Heart right ventricle (tissue), 16 donors: ENCODE results near the gene SLC2A5. TPM values are rescaled to one million over a fixed set of nuclear protein-coding genes. Genes with fewer than 3 reads are reported as not detected.

Experiments
- ATAC-seq, 8 donors: fragments of 200-7000 bp; cut with Tn5 transposase; one replicate each; pipeline ENCODE4 v1.9.1; 2020; ENCODE audit warnings: mild to moderate bottlenecking in 8 of 8, moderate library complexity in 8 of 8, moderate number of reproducible peaks in 1 of 8
- DNase-seq, 2 donors: peaks; one replicate each; pipeline ENCODE4 v3.0.0-alpha.2; 2020
- H3K27ac ChIP-seq, 10 donors: fragments of 200-600 bp; sonication (generic) in 2 of 10; one replicate each; pipeline versions ENCODE4 v1.5.0 to v1.8.0; 2020 to 2022; ENCODE audit warnings: mild to moderate bottlenecking in 3 of 10
- H3K27me3 ChIP-seq, 7 donors: fragments of 200-600 bp; one replicate each; pipeline ENCODE4 v1.8.0; 2021 to 2022; ENCODE audit warnings: mild to moderate bottlenecking in 2 of 7
- H3K36me3 ChIP-seq, 9 donors: fragments of 200-600 bp; sonication (generic) in 1 of 9; one replicate each; pipeline versions ENCODE4 v1.5.0 to v1.8.0; 2020 to 2022; ENCODE audit warnings: mild to moderate bottlenecking in 2 of 9
- H3K4me1 ChIP-seq, 9 donors: fragments of 200-600 bp; sonication (generic) in 1 of 9; one replicate each; pipeline versions ENCODE4 v1.5.0 to v1.8.0; 2020 to 2022; ENCODE audit warnings: mild to moderate bottlenecking in 4 of 9
- H3K4me3 ChIP-seq, 10 donors: fragments of 200-600 bp; sonication (generic) in 2 of 10; one replicate each; pipeline versions ENCODE4 v1.5.0 to v1.8.0; 2020 to 2022; ENCODE audit warnings: mild to moderate bottlenecking in 7 of 10, moderate library complexity in 2 of 10
- H3K9me3 ChIP-seq, 11 donors: fragments of 200-600 bp in 10 of 11; sonication (generic) in 2 of 11; one replicate each; pipeline versions ENCODE4 v1.5.0 to v1.8.0; 2013 to 2022; ENCODE audit warnings: mild to moderate bottlenecking in 2 of 11, control low read depth in 1 of 11, moderate library complexity in 1 of 11
- WGBS, 2 donors: extraction: QIAGEN DNeasy Blood & Tissue Kit; methylation state at CpG; one replicate each; pipeline ENCODE4 v1.1.7; 2013; ENCODE audit warnings: inconsistent platforms in 1 of 2; 5-methylcytosine and 5-hydroxymethylcytosine counted together
- intact Hi-C, 10 donors: fragments of 100-400 bp; cut with DNase I; formaldehyde crosslinking; loops; one replicate each; pipeline versions ENCODE4 v1.11.1 to v1.14.2; 2022
- polyA plus RNA-seq, 2 donors: library from polyadenylated mRNA; stranded (reverse); fragments of 200-250 nt; gene quantifications; one replicate each; pipeline ENCODE4 v1.2.3, GENCODE V29; 2013
- total RNA-seq, 10 donors: library from RNA; stranded (reverse); fragmentation: NEBNext Ultra II Directional in 3 of 10; extraction: Animal tissue kit (Norgen Biotek cat#: 25700) in 3 of 10; gene quantifications; one replicate each; pipeline versions ENCODE4 v1.2.1 to v1.2.4, GENCODE V29; 2021 to 2023
- TF ChIP-seq, protein P1 (sequence below), 9 donors: fragments of 200-600 bp; sonication (generic) in 2 of 9; IDR thresholded peaks; one replicate each; pipeline versions ENCODE4 v1.5.0 to v1.8.0; 2021 to 2022; ENCODE audit warnings: antibody characterized with exemption in 9 of 9, mild to moderate bottlenecking in 5 of 9, moderate library complexity in 1 of 9
- donor health status: Arrhythmogenic right ventricular cardiomyopathy.
- donor health status: ischemic (EF 13 %, LVEDD 7.1; RV severe dilation, severe dysfunction).
- donor health status: healthy with polysubstance abuse.
- donor health status: DM: no; HTN: yes; CAD: no.
- donor health status: DM: no; HTN: no; CAD: no.
- donor health status: ischemic (EF 25% LVEDD 6.9; RV normal size, moderate dysfunction).
- donor health status: ischemic (EF 25% LVEDD 5.7; RV mildly dilated, moderate dysfunction).
- donor health status: healthy.
- donor health status: DM: yes; HTN: yes; CAD: no.
- donor health status: Ischemic cardiomyopathy.
- donor health status: ischemic (EF 35%, LVEDD 5.7; RV mildly dilated, moderate dysfunction).
- donor health status: nonischemic (EF 11% LVEDD 7.7; RV severe dilation, severe dysfunction).
- donor health status: DM: yes; HTN: yes; CAD: no.
- donor health status: PGD.
- donor health status: ischemic (EF 29% LVEDD 5.4; RV normal size, mild dysfunction).
- donor health status: nonischemic (EF 23%, LVEDD 6.1; RV moderate dilation, normal function).

The SLC2A5 gene
- total and polyA plus RNA-seq, 12 donors, result 0.39 to 15.6 (median 3.8) TPM

DNA sequence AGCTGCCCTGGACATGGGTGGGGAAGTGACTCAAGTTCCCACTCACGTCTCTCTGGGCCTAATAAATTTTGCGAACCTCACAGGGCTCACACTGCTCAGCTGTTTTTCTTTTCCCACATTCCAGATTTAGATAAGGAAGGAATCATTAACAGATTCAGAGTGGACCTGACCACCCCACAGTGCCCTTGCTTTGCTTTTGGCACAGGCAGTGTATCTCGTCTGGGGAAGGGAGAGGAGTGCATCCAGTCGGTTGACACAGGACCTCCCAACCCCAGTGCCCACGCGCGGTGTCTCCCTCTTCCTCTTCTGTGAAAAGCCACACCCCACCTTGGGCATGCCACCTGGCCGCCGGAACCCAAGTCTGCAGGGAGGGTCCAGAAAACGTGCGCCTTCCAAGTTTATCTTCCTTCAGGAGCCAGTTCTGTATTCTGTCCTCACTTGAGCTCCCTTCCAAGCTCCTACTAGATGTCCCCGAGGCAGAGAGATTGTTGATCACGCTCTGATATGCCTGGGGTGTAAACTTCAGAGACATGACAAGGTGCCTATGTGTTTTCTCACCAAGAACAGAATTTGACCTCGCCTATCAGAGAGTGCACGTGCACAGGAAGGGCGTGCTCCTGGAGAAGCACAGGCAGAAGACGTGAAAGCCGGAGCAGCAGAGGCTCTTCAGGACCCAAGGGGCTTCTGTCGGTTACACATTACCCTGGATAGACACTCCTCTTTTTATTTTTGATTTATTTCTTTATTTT, 9.5 kb upstream of the SLC2A5 start:
- intact Hi-C loops, result no loop called here
- Histone ChIP-seq H3K27me3 (no peaks in the 10 kb centered on the region), H3K27ac (peak overlapping the region in 1 of 10 donors; percentile 43), H3K4me1 (peaks cover 0 to 58% (median 0%) of the 10 kb centered on the region in 9 donors), H3K9me3 (no peaks in the 10 kb centered on the region), H3K4me3 (no peak overlapping the region), H3K36me3 (no peaks in the 10 kb centered on the region)
- ATAC-seq (peak in 1 of 8 donors; percentile 17), DNase-seq (no peak)
- TF ChIP-seq, protein P1, sequence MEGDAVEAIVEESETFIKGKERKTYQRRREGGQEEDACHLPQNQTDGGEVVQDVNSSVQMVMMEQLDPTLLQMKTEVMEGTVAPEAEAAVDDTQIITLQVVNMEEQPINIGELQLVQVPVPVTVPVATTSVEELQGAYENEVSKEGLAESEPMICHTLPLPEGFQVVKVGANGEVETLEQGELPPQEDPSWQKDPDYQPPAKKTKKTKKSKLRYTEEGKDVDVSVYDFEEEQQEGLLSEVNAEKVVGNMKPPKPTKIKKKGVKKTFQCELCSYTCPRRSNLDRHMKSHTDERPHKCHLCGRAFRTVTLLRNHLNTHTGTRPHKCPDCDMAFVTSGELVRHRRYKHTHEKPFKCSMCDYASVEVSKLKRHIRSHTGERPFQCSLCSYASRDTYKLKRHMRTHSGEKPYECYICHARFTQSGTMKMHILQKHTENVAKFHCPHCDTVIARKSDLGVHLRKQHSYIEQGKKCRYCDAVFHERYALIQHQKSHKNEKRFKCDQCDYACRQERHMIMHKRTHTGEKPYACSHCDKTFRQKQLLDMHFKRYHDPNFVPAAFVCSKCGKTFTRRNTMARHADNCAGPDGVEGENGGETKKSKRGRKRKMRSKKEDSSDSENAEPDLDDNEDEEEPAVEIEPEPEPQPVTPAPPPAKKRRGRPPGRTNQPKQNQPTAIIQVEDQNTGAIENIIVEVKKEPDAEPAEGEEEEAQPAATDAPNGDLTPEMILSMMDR (IDR thresholded peaks at IDR 0.05), result no peak
- 68 to 79% methylated on average over 19 of the region's 19 CpGs for WGBS, 2 donors

DNA sequence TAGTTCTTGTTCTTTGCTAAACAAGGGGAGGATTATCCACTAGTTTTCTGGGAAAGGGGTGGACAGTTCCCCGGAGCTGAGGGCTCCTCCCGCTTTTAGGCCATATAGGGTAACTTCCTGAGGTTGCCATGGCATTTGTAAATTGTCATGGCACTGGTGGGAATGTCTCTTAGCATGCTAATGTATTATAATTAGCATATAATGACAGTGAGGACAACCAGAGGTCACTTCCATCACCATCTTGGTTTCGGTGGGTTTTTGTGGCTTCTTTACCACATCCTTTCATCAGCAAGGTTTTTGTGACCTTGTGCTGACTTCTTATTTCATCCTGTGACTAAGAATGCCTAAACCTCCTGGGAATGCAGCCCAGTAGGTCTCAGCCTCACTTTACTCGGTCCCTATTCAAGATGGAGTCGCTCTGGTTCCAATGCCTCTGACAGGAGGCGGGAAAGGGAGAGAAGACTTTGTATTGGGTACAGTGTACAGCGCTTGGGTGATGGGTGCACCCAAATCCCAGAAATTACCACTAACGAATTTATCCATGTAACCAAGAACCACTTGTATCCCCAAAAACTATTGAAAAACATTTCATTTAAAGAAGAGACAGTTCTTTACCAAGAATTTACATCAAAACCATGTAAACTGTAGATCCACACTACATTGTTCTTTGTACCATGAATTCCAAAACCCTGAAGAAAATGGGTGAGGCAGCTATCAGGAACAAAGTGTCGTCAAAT, 8.7 kb upstream of the SLC2A5 start:
- ATAC-seq, result no peak
- DNase-seq, result no peak
- Histone ChIP-seq H3K36me3 (no peaks in the 10 kb centered on the region), H3K27ac (peak overlapping the region in 1 of 10 donors; percentile 43), H3K9me3 (no peaks in the 10 kb centered on the region), H3K4me3 (no peak overlapping the region), H3K4me1 (peaks cover 0 to 57% (median 0%) of the 10 kb centered on the region in 9 donors), H3K27me3 (no peaks in the 10 kb centered on the region)
- 80 to 86% methylated on average over 9 of the region's 9 CpGs for WGBS, 2 donors
- TF ChIP-seq, protein P1 (IDR thresholded peaks at IDR 0.05), result no peak
- intact Hi-C loops, result no loop called here

DNA sequence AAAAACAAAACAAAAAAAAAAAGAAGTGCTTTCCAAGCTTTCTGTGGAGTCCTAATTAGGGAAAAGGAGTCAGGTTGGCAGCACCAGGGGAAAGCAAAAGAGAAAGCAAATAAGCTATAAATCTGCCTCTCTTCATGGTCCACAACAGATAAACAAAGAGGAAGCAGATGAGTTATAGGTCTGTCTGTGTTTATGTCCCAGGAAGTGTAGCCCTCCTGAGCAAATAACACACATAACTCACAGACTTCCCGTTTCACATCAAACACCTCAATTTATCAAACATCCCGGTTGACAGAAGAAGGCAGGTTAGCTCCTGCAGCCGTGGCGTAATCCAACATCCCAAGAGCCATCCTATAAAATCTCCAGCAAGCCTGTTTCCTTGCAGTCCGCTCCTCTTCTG, 5.6 kb upstream of the SLC2A5 start:
- Histone ChIP-seq H3K4me3 (no peak overlapping the region), H3K27ac (peak overlapping the region in 1 of 10 donors; percentile 20), H3K4me1 (peaks cover 0 to 51% (median 3%) of the 10 kb centered on the region in 9 donors), H3K36me3 (no peaks in the 10 kb centered on the region), H3K9me3 (no peaks in the 10 kb centered on the region), H3K27me3 (no peaks in the 10 kb centered on the region)
- ATAC-seq (no peak), DNase-seq (no peak)
- intact Hi-C loops, result no loop called here
- WGBS, 2 donors, result 64 to 78% methylated on average over 5 of the region's 5 CpGs
- TF ChIP-seq, protein P1 (IDR thresholded peaks at IDR 0.05), result no peak

DNA sequence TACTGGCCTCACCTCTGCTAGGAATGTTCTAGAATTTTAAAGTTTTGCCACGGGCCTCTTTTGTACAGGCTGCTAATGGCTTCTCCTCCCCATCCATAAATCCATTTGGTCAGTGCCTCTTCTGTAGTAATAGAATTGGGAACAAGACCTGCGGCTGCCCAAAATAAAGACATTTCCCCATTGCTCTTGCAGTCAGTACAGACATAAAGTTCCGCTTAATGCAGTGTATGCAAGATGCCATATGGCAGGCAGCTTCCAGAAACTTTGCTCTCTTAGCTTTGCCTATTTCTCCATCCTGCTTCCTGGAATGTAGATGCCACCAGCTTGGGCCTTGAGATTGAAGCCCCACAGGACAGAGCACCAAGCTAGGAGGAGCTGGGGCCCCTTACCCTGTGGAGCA, 3.7 kb upstream of the SLC2A5 start:
- Histone ChIP-seq H3K4me1 (peaks cover 0 to 58% (median 19%) of the 10 kb centered on the region in 9 donors), H3K36me3 (no peaks in the 10 kb centered on the region), H3K27me3 (no peaks in the 10 kb centered on the region), H3K27ac (no peak overlapping the region), H3K9me3 (no peaks in the 10 kb centered on the region), H3K4me3 (no peak overlapping the region)
- no peak for ATAC-seq
- intact Hi-C loops, result no loop called here
- DNase-seq, result no peak
- TF ChIP-seq, protein P1 (IDR thresholded peaks at IDR 0.05), result no peak
- WGBS, 2 donors, result 95% methylated on average over 3 of the region's 3 CpGs
